GM21367 (cell line): ENCODE results near the gene JPH3.

ENCODE experiments used
- ATAC-seq: cut with Tn5 transposase; IDR thresholded peaks from one replicate; pipeline ENCODE4 v1.9.1; 2021; ENCODE audit not compliant: unreplicated experiment

Gene JPH3

DNA sequence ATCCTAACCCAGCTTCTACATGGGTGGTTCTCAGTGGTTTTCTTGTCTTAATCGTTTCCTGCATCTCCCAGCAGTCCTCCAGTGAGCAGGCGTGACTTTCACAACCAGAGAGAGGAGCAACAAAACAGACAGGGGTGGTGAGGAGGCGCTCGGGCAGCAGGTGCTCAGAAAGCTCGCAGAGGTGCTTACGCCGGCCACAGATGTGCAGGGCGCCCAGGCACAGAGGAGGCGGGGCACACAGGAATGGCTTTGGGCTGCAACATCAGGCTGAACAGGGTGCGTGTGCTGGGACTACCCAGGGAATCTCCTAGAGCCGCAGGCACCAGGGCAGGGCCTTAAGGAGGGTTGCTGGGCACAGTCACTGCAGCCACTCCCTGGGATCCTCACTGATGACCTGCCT is 130.9 kb downstream of the JPH3 start:
- ATAC-seq = no peak

DNA sequence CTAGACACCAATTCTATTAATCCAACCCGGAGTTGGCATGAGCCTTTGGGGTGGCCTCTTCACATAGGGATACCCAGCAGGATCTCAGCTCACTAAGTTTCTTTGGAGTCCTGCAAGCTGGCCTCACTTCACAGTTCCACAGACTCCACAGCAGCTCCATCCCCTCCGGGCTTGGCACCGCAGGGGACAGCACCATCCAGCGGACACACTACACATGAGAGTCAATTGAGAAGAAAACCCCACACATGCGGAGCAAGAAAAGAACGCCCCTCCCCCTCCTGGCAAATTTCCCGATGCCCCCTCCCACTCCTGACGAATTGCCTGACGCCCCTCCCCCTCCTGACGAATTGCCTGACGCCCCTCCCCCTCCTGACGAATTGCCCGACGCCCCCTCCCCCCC is 132.3 kb downstream of the JPH3 start:
- no peak for ATAC-seq

DNA sequence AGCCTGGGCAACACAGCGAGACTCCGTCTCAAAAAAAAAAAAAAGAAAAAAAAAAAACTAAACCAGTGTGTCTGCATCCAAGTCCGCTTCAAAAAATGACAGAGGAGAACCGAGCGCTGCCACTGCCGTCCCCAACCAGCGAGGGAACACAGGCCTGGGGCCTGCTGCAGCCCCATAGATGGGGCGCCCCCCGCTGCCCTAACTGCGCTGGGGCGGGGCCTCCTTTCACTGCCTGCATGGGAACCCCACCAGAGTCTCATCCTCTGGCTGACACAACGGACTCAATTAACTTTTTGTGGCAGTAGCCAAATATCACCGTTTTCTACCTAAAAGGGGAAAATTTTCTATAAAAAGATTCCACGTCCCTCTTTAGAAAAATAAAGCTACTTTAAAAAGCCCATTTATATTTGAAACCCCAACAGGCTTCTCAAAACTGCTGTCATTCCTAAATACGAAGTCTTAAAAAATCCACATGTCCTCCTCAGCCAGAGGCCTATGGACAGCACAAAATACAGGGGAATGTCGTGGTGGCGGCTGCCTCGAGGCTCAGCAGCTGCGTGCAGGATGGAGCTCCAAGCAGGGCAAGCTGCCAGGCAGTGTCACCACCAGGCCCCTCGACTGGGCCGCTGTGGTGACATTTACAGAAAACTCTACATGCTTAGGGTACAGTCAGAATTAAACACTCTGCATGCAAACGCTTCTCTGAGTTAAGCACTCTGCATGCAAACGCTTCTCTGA is 133.1 kb downstream of the JPH3 start:
- no peak for ATAC-seq

DNA sequence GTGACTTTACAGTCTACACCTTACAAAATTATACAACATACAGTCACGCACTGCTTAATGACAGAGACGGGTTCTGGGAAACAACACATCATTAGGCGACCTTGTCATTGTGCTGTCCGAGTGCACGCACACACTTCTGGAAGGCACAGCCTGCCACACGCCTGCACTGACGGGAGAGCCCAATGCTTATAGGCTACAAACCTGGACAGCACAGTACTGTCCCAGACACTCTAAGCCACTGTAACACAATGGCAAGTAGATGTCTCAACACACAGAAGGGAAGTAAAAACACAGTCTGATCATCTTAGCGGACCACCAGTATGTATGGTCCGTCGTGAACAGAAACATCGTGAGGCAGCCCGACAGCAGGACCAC is 133.7 kb downstream of the JPH3 start:
- no peak for ATAC-seq

DNA sequence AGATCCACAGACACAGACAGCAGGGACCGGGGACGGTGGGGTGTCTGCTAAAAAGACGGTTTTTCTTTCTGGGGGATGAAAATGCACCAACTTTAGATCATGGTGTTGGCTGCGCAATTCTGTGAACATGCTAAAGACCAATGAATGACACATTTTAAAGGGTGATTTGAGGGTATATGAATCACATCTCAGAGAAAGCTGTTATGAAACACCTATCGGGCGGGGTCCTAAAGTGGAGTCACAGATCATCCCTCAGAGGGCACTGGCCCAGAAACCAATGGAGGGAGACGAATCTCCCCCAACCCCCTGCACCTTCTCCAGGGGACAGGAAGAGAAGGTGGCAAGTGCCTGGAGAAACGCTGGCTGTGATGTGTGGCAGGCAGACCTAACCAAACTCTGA is 137.5 kb downstream of the JPH3 start:
- no peak for ATAC-seq

DNA sequence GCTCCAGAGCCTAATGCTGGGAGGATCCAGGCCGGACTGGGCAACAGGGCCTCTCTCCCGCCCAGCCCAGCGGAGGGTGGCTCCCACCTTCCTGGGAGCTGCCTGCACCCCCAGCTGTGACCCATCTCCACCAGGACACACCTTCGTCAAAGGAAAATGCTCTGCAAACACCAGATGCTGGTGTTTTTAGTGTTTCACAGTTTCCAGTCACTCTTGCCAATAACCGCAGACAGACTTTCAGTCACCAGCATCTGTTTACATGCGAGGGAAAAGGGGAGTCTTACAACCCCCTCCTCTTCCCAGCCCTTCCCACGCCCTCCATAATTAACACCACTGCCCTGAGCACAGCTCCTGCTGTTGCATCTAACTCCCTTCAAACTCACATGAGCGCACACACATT is 138.1 kb downstream of the JPH3 start:
- no peak for ATAC-seq

DNA sequence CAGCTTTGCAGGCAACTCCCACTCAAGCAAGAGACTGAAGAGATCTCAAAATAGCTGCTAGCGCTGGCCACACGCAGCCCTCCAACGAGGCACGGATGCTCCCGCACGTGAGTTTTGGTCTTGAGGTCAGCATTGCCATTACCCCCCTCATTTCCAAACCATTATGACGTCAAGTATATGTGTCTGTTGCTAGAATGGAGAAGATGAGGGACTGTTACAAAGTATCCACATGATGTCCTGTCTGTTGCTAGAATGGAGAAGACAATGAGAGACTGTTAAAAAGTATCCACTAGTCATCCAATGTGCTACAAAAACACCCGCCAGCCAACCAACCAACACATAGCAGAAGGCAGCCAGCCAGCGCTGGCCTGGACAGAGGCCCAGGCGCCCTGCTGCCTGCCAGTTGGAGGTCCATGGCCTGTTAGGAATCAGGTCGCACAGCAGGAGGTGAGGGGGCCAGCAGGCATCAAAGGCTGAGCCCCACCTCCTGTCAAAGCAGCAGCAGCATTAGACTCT is 138.7 kb downstream of the JPH3 start:
- ATAC-seq = no peak

DNA sequence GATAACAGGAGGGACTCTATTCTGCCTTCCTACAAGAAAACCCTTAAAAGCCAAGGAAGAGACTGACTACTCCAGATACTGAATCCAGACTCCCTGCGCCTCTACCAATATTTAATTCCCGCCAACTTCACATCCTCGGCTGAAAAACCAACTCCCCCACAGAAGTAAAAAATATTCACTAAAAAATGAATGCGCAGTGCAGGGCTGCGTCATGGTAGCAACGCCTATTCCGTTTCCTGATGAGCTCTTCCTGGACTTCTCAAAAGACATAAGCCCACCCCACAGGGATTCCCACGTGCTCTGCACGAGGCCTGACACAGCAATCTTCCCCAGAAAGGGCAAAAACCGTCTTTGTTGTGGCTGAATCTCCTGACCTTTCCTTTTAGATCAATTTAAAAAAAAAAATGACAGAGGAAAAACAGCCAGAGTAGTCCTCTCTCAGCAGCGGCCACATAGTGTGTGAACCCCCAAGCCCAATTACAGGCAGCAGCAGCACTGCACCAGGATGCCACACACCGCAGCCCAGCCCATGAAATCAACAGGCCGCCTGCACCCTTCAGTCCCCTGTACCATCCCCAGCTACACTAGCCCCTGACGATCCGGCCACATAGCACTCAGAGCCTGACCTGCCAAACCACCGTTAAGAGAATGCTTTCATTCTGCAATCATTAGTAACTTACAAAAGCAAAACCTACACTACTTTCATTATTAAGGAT is 139.6 kb downstream of the JPH3 start:
- no peak for ATAC-seq

DNA sequence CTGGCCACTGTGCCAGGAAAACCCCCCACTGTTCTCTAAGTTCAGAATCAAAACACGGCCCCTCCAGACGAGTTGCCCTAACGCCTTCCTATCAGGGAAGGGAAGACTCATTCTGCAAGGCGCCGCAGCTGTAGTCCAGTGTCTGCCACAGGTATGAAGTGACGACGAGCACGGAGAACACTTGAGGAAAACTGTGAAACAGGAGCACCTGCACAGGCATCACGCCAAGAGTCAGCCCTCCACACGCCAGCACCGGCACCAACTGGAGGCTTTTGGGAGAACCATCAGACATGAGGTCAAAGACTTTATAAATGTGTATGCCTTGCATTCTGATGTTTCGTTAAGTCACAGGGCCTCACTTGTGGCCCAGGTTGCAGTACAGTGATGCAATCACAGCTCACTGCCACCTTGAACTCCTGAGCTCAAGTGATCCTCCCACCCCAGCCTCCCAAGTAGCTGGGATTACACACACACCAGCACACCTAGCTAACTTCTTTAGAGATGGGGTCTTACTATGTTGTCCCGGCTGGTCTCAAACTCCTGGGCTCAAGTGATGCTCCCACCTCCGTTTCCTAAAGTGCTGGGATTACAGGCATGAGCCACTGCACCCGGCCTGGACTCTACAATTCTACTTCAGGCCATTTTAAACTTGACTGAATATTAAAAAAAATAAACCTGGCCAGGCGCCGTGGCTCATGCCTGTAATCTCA is 140.6 kb downstream of the JPH3 start:
- no peak for ATAC-seq

DNA sequence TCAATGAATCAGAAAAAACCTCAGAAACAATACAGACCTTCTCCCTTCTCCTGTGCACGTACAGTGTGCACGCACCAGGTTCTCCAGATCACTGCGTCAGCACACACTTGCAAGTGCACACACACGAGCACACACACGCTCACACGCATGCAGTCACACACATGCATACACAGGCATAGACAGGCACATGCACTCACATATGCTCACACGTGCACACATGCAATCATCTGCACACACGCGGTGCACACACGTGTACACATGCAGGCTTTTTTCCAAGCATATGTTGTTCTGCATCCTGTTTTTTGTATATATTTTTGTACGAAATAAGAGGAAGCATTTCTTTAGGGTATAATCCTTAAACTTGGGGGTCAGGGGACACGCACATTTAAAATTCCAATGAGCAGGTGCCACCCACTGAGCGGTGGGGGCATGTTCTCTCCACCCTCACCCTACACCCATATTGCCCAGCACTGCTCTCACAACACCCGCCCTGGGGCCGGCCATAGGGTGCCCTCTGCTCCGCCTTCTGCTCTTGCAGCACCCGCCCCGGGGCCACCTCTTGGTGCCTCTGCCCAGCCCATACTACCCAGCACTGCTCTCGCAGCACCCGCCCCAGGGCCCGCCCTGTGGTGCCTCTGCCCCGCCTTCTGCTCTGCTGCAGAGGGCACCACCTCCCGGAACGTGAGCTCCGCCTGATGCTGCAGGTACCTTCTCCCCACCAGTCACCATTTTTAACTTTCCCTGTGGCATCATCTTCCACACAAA is 142.6 kb downstream of the JPH3 start:
- ATAC-seq = no peak

DNA sequence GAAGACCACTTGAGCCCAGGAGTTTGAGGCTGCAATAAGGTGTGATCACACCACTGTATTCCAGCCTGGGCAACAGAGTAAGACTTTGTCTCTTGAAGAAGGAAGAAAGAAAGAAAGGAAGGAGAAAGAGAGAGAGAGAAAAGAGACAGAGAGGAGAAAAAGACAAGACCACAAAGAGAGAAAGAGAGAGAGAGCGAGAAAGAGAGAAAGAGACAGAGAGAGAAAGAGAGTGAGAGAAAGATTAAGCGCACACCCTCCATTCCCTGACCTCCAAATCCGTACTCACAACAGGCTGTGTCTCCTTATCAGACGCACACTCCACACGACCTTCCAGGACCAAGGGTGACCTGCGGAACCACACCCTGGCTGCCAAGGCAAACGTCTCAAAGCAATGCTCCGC is 143.9 kb downstream of the JPH3 start:
- no peak for ATAC-seq
